Sigmoid colon (tissue), 4 donors: ENCODE measurements around the gene SLC29A4.

Experiments
- CTCF ChIP-seq, 4 experiments: fragments of 450-650 bp in 3 of 4; fragments of 200-600 bp in 1 of 4; IDR thresholded peaks; one replicate each; pipeline ENCODE4 v1.5.1; 2016 to 2019; ENCODE audit warnings: antibody characterized with exemption in 4 of 4, mild to moderate bottlenecking in 3 of 4, moderate library complexity in 2 of 4
- EP300 ChIP-seq, 4 donors: sonication (generic); formaldehyde crosslinking; IDR thresholded peaks; one replicate each; pipeline ENCODE4 v1.6.1; 2017; ENCODE audit warnings: antibody characterized with exemption in 4 of 4
- POLR2A ChIP-seq, 2 donors: fragments of 450-650 bp; IDR thresholded peaks; one replicate each; pipeline ENCODE4 v1.6.1; 2016; ENCODE audit warnings: antibody characterized with exemption in 2 of 2, mild to moderate bottlenecking in 2 of 2, moderate library complexity in 2 of 2

- TF ChIP-seq POLR2A (IDR thresholded peaks at IDR 0.05) = no peak
- TF ChIP-seq CTCF (IDR thresholded peaks at IDR 0.05) = no peak
- TF ChIP-seq EP300 (IDR thresholded peaks at IDR 0.05) = no peak
Measured at GRCh38 chr7:5291301-5291700, 8.6 kb downstream of the SLC29A4 start.
